Measurements from ENCODE around the gene SFT2D3.

Gene SFT2D3

GRCh38 chr2:127664895-127665225, 36.4 kb upstream of the SFT2D3 start:
- FAIRE-seq: no peak

GRCh38 chr2:127665267-127665893, 35.9 kb upstream of the SFT2D3 start:
- no peak for FAIRE-seq

GRCh38 chr2:127669056-127669455, 32.2 kb upstream of the SFT2D3 start:
- no peak for FAIRE-seq

- FAIRE-seq: no peak
These were observed 31.0 kb upstream of the SFT2D3 start for GRCh38 chr2:127670055-127670956.

GRCh38 chr2:127670957-127671290, 30.4 kb upstream of the SFT2D3 start:
- FAIRE-seq: no peak

- FAIRE-seq: no peak
These were observed 29.6 kb upstream of the SFT2D3 start for GRCh38 chr2:127671557-127672302.

- no peak for FAIRE-seq
These were observed 28.7 kb upstream of the SFT2D3 start for GRCh38 chr2:127672341-127673224.

- FAIRE-seq: no peak
These were observed 27.8 kb upstream of the SFT2D3 start for GRCh38 chr2:127673291-127674069.

GRCh38 chr2:127674241-127675209, 26.8 kb upstream of the SFT2D3 start:
- no peak for FAIRE-seq

- FAIRE-seq: peak; percentile 48
These were observed 25.7 kb upstream of the SFT2D3 start, which contains the start of gene LIMS2 for GRCh38 chr2:127675331-127676261. TSS of gene LIMS2 (minus strand) at chr2:127675530. CDS start at chr2:127675024, 506 bp downstream.

GRCh38 chr2:127676906-127677305, 24.4 kb upstream of the SFT2D3 start:
- no peak for FAIRE-seq

GRCh38 chr2:127678531-127678930, 22.8 kb upstream of the SFT2D3 start:
- no peak for FAIRE-seq

- FAIRE-seq: no peak
These were observed 22.3 kb upstream of the SFT2D3 start for GRCh38 chr2:127678991-127679390.

- FAIRE-seq: no peak
These were observed 21.5 kb upstream of the SFT2D3 start for GRCh38 chr2:127679680-127680361.

- no peak for FAIRE-seq
These were observed 20.5 kb upstream of the SFT2D3 start for GRCh38 chr2:127680706-127681287.

- FAIRE-seq: no peak
These were observed 20.0 kb upstream of the SFT2D3 start for GRCh38 chr2:127681288-127681804.

GRCh38 chr2:127681976-127682857, 19.1 kb upstream of the SFT2D3 start:
- FAIRE-seq: no peak

Data from G401.6 (cell line).